ENCODE measurements around the gene C16orf96.
A peak's percentile ranks its signal among the peaks of the same experiment; 100 is the strongest.
"Not testable (repeated sequence)": the region's sequence is repeated elsewhere in the genome, so short reads cannot be mapped to it uniquely, and the experiment has no call there.

C16orf96 gene

DNA sequence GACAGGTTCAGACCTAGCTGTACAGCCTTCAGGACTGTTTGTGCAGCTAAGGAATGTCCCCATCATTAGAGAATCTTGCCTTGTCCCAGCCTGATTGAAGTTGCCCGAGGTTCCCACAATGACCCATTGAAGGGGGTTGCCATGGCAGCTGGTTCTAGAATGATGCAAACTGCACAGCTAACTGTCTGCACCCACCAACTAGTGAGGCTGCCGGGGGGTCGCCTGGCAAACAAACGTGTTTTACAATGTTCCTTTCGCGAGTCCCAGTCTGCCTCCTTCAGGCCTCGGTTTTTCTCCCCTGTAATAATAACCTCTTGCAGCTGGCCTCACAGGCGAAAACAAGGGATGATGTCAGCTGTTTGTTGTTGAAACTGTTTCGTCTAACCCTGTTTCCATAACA is 5.5 kb downstream of the C16orf96 start:
- DNase-seq: peak in 45 of 58 donors; percentile 7 to 75 (median 33)

GRCh38 chr16:4564661-4565267 is 8.6 kb downstream of the C16orf96 start:
- DNase-seq: no peak

- no peak for DNase-seq
Observed at GRCh38 chr16:4566144-4566543, 10.0 kb downstream of the C16orf96 start.

DNA sequence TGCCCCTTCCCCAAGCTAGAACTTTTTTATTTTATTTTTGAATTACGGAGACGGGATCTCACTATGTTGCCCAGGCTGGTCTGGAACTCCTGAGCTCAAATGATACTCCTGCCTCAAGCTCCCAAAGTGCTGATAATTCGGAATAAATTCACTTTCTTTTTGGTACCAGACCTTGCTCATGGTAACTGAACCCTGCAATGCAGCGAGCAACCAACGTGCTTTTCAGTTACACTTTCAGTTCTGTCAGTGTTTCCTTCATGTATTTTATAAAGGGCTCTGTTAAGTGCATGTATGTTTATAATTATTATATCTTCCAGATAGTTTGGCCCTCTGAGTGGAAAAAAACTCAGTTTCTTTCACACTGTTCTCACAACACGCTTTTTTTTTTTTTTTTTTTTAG is 13.9 kb downstream of the C16orf96 start:
- no peak for DNase-seq

DNA sequence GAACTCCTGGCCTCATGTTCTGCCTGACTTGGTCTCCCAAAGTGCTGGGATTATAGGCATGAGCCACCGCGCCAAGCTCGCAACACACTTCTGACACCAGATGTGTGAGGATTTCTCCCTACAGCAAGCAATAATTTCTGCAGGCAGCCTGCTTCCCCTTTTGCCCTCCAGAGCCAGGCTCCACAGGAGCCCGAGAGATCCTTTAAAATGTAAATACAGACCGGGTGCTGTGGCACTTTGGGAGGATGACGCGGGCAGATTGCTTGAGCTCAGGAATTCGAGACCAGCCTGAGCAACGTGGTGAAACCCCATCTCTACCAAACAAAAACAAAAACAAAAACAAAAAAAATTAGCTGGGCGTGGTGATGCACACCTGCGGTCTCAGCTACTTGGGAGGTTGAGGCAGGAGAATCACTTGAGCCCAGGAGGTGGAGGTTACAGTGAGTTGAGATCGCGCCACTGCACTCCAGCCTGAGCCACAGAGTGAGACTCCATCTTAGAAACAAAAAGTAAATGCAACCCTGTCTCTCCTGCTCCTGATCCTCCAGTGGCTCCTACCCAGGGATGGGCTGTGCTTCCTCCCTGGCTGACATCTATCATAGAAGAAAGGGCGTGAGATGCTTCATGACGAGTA is 14.7 kb downstream of the C16orf96 start:
- no peak for DNase-seq

GRCh38 chr16:4572715-4573114 is 16.6 kb downstream of the C16orf96 start:
- DNase-seq: peak in 16 of 58 donors; percentile 7 to 61 (median 30)

- DNase-seq: not testable (repeated sequence)
Observed at GRCh38 chr16:4573926-4574325, 17.8 kb downstream of the C16orf96 start.

DNA sequence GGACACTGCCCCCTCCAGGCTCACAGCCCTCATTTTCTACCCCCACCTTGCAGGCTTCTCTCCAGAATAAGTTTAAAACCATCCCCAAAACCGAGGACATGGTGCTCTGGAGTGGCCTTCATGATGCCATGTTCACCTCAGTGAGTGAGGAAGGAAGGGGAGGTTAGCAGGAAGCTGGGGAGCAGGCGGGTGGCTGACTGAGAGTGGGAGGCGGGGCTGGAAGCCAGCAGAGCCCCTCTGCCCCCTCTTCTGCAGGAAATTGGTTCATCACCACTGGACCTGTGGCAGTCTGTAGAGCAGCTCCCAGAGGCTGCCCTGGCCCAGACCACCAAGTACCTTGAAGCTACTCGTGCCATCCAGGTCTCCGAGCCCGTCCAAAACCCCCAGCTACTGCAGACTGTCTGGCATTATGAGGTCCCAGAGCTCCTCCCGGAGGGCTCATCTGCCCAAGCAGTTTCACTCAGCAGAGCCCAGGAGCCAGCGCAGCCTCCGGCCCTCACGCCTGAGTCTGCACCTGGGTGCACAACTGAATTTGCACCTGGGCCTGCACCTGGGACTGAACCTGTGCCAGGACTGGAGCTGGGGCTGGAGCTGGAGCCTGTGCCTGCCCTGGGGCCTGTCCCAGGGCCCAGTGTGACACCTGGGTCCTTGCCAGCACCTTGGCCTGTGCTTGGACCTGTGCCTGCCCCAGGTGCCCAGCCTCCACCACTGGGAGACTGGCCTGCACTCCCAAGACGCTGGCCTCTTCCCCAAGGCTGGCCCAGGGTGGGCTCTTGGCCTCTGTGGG is 19.0 kb downstream of the C16orf96 start:
- no peak for DNase-seq

- no peak for DNase-seq
Observed at GRCh38 chr16:4576008-4576407, 19.9 kb downstream of the C16orf96 start.

DNA sequence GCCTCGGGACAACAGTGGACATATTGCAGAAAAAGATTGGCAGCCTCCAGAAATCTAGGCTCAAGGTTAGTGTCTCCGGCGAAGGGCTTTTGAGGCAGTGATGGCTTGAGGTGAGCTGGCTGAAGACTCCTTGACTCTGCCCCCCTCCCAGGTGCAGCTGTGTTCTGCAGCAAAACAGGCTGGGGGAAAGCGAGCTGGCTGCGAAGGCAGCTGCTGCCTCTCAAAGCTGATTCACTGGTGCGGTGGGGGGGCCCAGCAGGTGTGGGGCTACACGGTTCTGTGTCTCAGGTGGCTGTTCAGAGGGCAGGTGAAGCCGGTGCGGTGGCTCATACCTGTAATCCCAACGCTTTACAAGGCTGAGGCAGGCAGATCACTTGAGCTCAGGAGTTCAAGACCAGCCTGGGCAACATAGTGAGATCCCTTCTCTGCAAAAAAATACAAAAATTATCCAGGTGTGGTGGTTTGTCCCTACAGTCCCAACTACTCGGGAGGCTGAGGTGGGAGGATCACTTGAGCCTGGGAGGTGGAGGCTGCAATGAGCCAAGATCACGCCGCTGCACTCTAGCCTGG is 22.9 kb downstream of the C16orf96 start:
- no peak for DNase-seq

- DNase-seq: no peak
Observed at GRCh38 chr16:4580250-4580649, 24.1 kb downstream of the C16orf96 start.

DNA sequence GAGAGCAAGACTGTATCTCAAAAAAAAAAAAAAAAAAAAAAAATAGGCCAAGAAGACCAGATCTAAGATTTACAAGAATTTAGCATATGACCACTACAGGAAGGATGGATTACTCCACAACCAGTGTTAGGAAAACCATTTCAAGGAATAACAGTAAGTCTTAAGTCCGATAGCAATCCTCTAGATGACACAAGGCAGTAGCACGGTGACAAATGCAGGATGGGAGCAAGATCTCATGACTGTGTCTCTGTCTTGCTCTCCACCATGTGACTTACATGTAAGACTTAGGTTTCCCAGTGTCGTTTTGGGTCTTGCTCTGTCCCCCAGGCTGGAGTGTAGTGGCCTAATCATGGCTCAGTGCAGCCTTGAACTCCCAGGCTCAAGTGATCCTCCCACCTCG is 27.8 kb downstream of the C16orf96 start:
- no peak for DNase-seq

DNA sequence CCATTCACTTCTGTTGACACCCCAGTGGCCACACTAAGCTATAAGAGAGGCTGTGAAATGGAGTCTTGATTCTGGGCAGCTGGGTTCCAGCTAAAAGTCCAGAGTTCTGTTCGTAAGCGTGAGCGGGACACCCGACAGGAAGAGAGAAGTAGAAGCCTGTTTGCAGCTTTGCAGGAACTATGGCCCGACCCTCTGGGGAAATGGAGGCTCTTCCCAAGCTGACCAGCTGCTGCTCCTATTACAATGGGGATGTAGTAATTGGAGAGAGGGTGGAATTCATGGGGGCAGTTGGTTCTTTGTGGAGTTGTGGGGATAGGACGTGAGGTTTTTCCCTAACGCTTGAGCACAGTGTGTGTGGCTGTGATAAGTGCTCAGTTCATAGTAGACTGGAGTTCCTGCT is 30.2 kb downstream of the C16orf96 start:
- DNase-seq: no peak

DNA sequence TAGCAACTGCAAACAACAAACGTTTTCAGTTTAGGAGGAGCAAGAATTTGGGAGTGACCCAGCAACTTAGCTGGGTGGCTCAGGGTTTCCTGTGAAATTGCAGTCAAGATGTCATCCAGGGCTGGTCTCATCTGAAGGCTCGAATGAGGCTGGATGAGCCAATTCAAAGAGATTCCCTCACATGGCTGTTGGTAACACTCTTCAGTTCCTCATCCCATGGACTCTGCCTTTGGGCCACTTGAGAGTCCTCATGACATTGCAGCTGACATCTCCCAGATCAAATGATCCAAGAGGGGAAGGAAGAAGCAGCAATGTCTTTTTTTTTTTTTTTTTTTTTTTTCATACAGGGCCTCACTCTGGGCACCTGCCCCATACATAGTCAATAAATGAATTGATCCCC is 32.2 kb downstream of the C16orf96 start:
- DNase-seq: no peak

GRCh38 chr16:4588961-4589360 is 32.8 kb downstream of the C16orf96 start:
- DNase-seq: no peak

- no peak for DNase-seq
Observed at GRCh38 chr16:4591191-4591590, 35.1 kb downstream of the C16orf96 start.

- DNase-seq: no peak
Observed at GRCh38 chr16:4591706-4592470, 35.7 kb downstream of the C16orf96 start.

DNA sequence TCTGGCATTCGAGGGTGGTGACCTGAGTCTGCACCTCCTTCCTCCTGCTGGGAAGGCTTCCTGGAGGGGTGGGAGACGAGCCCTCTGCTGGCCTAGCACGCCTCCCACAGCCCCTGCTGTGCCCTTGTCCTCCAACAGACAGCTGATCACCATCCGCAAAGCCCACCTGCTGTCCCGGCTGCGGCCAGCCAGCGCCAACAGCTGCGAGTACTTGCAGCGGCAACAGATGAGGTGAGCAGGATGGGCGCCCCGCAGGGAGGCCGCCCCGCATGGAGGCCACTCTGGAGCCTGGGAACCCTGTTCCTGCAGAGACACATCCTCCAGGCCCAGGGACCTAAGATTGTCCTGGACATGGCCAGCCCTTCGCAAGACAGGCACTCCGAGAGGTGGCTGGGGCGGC is 36.9 kb downstream of the C16orf96 start:
- no peak for DNase-seq

- no peak for DNase-seq
Observed at GRCh38 chr16:4594433-4595410, 38.6 kb downstream of the C16orf96 start.

- peak in 3 of 58 donors; percentile 14 to 23 (median 15) for DNase-seq
Observed at GRCh38 chr16:4597174-4597573, 41.0 kb downstream of the C16orf96 start.

Measured in anterior cingulate cortex (tissue), 58 donors.